Left forelimb (tissue), 1 donor: ENCODE data around the gene CEP19.

Experiments used
- DNase-seq: peaks from one replicate; pipeline ENCODE4 v3.0.0-alpha.2; 2018; ENCODE audit warnings: low spot score

CEP19 gene

GRCh38 chr3:196708467-196708866 is 3.6 kb downstream of the CEP19 start:
- no peak for DNase-seq

DNA sequence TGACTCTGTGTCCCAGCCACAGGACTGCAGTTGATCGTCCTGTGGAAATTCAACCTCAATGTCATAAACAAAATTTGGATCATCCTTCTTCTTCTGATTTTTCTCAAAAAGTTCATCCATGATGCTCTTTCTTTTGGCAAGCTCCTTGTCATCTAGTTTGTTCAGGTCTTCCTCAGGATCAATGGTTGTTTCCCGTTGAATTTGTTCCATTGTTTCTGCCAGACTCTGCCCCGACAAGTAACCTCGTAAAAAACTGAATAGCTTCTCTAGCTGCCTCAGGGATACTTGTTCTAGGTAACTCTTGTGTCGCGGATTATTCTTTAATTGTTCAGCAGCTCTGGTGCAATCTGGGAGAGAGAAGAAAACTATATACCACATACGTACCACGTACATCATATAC is 4.5 kb downstream of the CEP19 start:
- DNase-seq, result no peak

DNA sequence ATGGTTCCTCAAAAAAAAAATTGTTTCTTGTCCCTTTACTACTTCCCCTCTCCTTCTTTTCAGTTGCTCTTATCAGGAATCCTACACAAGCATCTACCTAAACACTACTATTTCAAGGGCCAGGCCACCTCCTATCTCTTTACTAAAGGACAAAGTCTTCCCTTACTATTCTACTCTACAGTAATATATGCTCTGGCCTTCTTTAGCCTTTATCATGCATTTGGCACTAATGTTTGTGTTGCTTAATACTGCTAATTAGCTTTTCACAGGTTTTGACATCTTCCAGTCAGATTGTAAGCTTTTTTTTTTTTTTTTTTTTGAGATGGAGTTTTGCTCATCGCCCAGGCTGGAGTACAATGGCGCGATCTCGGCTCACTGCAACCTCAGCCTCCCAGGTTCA is 5.3 kb downstream of the CEP19 start:
- DNase-seq, result no peak

DNA sequence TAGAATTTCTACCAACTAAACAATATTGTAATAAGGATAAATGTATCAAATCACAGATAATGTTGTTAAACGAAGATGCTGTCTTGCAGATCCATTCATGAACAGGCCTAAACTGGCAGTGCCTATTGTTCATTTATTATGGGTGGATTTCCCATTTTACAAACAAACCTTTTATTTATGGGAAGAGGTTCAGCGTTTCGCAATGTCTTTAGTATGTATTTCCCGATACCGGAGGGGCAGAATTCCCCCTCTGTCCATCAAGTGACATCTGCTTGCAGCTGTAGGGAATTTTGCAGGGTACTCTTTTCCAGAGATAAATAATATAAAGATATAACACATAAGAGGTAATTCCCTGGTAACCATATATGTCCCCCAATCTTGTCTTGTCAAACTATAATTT is 5.7 kb downstream of the CEP19 start:
- DNase-seq, result no peak

DNA sequence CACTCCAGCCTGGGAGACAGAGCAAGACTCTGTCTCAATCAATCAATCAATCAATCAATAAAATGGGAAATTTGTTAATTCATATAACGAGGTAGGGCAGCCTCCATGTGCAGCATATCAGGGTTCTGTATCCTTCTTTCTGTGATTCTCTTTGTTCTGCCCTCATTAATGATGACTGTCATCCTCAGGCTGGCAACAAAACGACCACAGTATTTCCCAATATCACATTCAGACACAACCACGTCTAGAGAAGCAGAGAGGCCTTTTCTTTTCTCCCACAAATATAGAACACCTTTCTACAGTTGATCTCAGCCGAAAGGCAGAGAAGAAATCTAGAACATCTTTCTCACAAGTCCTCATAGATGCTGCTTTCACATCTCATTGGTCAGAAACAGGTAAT is 11.2 kb downstream of the CEP19 start:
- no peak for DNase-seq

- DNase-seq, result no peak
Observed at GRCh38 chr3:196699749-196700148, 12.3 kb downstream of the CEP19 start.

DNA sequence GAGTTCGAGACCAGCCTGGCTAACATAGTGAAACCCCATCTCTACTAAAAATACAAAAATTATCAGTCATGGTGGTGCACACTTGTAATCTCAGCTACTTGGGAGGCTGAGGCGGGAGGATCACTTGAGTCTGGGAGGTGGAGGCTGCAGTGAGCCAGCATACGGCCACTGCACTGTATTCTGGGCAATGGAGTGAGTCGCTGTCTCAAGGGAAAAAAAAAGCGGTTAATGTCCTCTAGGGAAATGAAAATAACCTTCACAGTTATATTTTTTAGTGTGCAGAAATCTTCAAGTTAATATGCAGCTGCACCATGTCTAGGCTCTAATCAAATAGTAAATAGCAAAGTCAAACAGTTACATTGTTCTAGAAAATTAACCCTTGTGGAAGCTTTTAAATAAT is 14.8 kb downstream of the CEP19 start:
- no peak for DNase-seq

DNA sequence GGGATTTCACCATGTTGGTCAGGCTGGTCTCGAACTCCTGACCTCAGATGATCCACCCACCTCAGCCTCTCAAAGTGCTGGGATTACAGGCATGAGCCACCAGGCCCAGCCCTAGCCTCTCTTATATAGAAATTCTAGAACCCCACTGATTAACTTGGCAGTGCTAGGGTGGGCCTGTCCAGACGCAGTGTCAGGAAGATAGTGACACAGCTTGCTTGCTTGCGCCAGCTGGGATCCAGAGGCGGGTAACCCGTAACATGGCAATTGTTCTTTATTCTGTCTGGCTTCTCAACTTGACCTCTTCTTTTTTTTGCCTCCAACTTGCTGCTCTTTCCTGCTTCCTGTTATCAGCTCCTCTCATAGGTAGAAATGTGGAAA is 16.2 kb downstream of the CEP19 start:
- DNase-seq, result no peak

DNA sequence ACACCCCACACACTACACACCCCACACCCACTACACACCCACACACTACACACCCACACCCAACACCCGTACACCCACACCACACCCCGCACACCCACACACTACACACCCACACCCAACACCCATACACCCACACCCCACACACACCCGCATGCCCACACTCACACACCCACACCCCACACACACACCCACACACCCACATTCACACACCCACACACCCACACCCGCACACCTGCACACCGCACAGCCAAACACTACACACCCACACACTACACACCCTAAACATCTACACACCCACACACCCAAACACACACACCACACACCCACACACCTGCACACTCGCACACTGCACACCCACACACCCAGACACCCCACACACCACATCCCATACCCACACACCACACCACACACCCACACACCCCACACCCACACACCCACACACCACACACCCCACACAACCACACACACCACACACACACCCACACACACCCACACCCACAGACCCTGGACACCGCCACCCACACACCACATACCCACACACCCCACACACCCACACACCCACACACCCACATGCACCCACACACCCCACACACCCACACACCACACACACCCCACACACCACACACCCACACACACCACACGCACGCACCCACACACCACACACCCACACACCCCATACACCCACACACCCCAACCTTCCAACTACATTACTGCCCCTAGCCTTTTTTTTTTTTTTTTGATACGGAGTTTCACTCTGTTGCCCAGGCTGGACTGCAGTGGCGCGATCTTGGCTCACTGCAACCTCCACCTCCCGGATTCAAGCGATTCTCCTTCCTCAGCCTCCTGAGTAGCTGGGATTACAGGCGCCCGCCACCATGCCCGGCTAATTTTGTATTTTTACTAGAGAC is 16.9 kb downstream of the CEP19 start:
- no peak for DNase-seq

DNA sequence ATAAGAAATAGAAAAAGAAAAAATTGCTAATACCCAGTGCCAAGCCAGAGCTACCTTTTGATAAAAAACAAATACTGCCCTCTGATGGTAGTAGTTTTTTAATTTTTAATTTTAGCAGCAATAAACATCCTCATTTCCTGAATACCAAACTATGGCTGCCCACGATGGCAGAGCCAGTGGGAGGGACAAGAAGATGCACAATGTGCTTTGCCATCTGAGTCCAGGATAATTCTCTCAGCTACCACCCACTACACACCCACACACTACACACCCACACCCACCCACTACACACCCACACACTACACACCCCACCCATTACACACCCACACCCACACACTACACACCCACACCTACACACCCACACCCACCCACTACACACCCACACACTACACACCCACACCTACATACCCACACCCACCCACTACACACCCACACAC is 17.8 kb downstream of the CEP19 start:
- DNase-seq, result no peak

GRCh38 chr3:196691386-196691785 is 20.7 kb downstream of the CEP19 start:
- no peak for DNase-seq

- DNase-seq, result no peak
Observed at GRCh38 chr3:196689941-196690660, 21.9 kb downstream of the CEP19 start.

DNA sequence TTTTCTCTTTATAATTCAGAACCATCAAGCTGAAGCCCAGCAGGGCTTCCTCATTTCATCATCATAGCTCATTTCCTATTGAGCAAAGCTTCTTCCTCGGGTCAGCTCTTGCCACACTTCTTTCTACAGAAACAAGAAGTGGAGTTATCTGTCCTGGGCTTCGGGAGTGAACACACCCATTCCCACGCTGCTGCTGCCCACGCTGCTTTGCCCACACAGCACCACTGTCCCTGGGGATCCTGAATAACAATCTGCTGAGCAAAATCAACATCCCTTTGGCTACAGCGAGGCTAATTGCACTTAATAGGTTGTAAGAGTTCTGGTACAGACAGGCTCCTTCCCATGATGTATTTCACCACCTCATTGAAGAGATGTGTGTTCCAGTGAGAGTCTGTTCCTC is 23.7 kb downstream of the CEP19 start:
- no peak for DNase-seq

DNA sequence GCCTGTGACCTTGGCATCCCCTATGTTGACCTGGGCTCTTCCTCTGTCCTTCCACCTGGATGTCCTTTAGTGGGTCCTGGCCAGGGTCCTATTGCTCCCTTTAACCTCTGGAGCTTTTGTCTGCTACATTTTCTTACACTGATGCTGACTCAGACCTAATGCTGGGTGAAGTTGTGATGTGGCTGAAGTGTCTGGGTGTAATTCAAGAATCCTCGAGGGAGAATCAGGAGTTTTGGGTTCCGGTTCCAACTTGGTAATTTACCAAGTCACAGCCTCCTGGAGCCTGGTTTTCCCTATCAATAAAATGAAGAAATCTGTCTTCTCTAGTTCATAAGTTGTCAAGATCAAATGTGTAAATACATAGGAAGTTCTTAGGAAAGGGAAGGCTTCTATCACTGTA is 25.6 kb downstream of the CEP19 start:
- no peak for DNase-seq

- DNase-seq, result no peak
Observed at GRCh38 chr3:196684548-196685407, 27.3 kb downstream of the CEP19 start.

DNA sequence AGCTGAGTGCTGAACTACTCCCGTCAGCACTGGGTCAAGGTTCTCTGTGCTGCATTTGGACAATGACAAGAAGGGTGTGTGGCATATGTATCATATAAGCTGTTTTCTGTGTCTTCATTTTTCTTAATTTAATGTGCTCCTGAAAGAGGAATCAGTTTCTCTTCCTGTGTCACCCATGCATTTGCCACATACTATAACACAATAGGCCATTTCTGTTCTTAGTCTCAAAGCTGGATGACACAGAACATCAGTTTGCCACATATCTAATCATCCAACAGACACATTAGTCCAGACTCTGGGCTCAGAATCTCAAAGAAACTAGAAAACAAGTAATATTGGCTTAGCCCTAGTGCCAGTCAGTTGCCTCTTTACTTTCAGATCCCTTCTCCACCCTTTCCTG is 34.1 kb downstream of the CEP19 start:
- no peak for DNase-seq

DNA sequence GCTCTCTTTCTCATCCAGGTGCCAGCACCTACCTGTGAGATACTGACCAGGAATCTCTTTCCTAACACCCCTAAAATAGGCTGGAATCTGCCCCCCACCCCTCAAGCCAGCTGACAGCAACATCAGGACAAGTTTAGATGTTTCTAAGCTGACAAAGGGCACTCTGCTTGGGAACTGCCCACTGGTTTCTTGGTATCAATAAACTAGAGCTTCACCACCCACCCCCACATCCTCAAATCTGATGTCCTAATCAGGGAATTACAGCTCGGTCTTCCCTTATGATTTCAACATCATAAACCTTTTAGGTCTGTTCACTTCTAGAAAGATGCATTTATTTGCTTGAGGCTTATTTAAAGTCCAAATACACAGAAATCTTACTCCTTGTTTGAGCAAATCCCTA is 34.7 kb downstream of the CEP19 start:
- no peak for DNase-seq

GRCh38 chr3:196673632-196674031 is 38.4 kb downstream of the CEP19 start:
- DNase-seq, result no peak

GRCh38 chr3:196670339-196670738 is 41.7 kb downstream of the CEP19 start:
- no peak for DNase-seq

DNA sequence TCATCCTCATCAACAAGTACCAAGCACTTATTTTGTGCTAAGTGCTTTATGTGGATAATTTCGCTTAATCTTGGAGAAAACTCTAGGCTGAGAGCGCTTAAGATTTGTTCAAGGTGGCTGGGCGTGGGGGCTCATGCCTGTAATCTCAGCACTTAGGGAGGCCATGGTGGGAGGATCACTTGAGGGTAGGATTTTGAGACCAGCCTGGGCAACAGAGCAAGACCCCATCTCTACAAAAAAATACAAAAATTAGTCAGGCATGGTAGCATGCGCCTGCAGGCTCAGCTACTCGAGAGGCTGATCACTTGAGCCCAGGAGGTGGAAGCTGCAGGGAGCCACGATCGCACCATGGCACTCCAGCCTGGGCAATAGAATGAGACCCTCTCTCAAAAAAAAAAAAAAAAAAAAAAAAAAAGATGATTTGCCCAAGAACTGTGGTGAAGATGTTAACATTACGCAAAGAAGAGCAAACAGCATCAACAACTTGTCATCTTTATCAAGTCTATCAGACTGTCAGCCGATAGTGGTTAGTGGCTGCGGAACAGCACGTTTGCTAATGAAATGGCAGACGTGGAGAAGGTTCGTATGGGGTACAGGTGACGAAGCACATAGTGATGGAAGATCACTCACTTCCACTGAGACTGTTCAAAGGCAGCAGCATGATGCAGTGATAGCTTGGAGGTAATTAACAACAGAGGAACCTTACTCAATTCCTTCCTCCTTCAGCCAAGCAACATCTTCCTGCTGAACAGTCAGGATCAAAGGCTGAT is 44.8 kb downstream of the CEP19 start:
- DNase-seq, result no peak

GRCh38 chr3:196666001-196666867 is 45.8 kb downstream of the CEP19 start:
- no peak for DNase-seq
